GM12891 (cell line): Measurements from ENCODE around the gene VPS16.
A peak's percentile ranks its signal among the peaks of the same experiment; 100 is the strongest.

Source experiments
- DNase-seq: peaks from one replicate; pipeline ENCODE4 v3.0.0; 2011; ENCODE audit warnings: low spot score; ENCODE audit not compliant: insufficient read length
- FAIRE-seq: peaks from 2 replicates; lab custom pipeline; 2011; peaks lifted over from hg19 to GRCh38; lab: Jason Lieb, UNC
- PAX5 ChIP-seq: IDR thresholded peaks from 2 replicates; pipeline ENCODE4 v1.6.1; 2011; ENCODE audit warnings: low read length, moderate library complexity, mild to moderate bottlenecking; ENCODE audit not compliant: insufficient read depth, severe bottlenecking
- POLR2A ChIP-seq: IDR thresholded peaks from 2 replicates; pipeline ENCODE4 v1.6.1; 2011; ENCODE audit warnings: low read depth, low read length, control low read depth
- POLR2AphosphoS5 ChIP-seq: IDR thresholded peaks from 2 replicates; pipeline ENCODE4 v1.6.1; 2011; ENCODE audit warnings: low read depth, low read length, control low read depth
- POU2F2 ChIP-seq: IDR thresholded peaks from 2 replicates; pipeline ENCODE4 v1.6.1; 2011; ENCODE audit warnings: low read depth, mild to moderate bottlenecking, control low read depth, low read length, moderate library complexity
- SPI1 ChIP-seq: IDR thresholded peaks from 2 replicates; pipeline ENCODE4 v1.6.1; 2011; ENCODE audit warnings: low read depth, low read length, control low read depth
- TAF1 ChIP-seq: IDR thresholded peaks from 2 replicates; pipeline ENCODE4 v1.6.1; 2011; ENCODE audit warnings: low read depth, low read length, control low read depth

VPS16 gene

GRCh38 chr20:2840967-2841531, 504 bp downstream of the VPS16 start:
- FAIRE-seq, result no peak
- TF ChIP-seq SPI1 (no peak), PAX5 (no peak), POU2F2 (no peak), POLR2A (no peak), POLR2AphosphoS5 (no peak), TAF1 (no peak)
- DNase-seq, result no peak

DNA sequence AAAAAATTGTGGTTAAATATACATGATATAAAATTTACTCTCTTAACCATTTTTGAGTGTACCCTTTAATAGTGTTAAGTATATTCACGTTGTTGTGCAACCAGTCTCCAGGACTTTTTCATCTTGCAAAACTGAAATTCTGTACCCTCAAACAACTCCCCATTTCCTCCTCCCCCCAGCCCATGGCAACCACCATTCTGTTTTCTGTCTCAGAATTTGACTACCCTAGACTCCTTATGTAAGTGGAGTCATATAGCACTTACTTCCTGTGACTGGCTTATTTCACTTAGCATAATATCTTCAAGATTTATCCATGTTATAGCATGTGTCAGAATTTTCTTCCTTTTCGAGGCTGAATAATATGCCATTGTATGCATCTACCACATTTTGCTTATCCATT, 5.1 kb downstream of the VPS16 start:
- TF ChIP-seq POU2F2 (no peak), PAX5 (no peak), TAF1 (no peak), SPI1 (no peak), POLR2AphosphoS5 (no peak), POLR2A (no peak)
- FAIRE-seq (no peak), DNase-seq (no peak)

DNA sequence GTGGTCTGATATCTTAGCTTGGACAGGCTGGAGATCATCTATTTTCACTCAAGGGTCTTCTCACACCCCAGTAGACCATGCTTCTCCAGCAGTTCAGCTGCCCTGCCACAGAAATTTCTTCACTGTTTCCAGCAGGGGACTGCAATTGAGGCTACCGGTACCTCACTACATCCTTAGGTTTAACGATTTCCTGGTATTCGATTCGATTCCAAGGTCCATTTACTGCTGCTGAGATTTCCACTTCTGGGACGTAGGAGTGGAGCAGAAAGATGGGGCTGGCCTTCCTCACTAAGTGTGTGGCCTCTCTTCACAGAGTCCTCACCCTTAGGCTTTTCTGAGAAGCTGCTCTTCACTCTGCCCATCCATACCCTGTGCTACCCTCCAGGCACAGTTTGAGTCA, 6.2 kb downstream of the VPS16 start:
- no peak for FAIRE-seq
- no peak for DNase-seq
- TF ChIP-seq TAF1, result no peak
- TF ChIP-seq SPI1, result no peak
- TF ChIP-seq POU2F2, result no peak
- no peak for TF ChIP-seq POLR2A
- no peak for TF ChIP-seq PAX5
- no peak for TF ChIP-seq POLR2AphosphoS5

DNA sequence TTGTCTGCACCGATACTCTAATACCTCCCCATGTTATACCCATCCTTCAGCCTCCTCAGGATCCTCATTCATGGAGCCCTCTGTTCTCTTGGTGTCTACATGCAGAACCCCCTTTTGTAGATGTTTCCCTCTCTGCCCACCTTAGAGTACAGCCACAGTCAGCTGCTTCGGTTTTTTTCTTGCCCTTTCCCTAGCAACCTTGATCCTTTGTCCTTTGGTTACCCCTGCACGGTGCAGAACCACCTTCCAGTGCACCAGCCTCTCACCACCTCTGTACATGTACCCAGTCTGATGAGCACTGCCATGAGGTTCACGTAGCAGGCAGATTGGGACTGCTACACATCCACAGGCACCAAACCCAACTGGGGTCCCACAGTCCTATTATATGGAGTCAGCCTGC, 7.3 kb downstream of the VPS16 start:
- no peak for TF ChIP-seq PAX5
- TF ChIP-seq POLR2AphosphoS5, result no peak
- no peak for TF ChIP-seq TAF1
- no peak for TF ChIP-seq POU2F2
- no peak for TF ChIP-seq SPI1
- TF ChIP-seq POLR2A, result no peak
- FAIRE-seq (no peak), DNase-seq (no peak)

GRCh38 chr20:2849529-2849928, 9.0 kb downstream of the VPS16 start:
- FAIRE-seq (peak; percentile 23), DNase-seq (no peak)
- no peak for TF ChIP-seq PAX5
- TF ChIP-seq TAF1, result no peak
- no peak for TF ChIP-seq POU2F2
- no peak for TF ChIP-seq SPI1

- TF ChIP-seq PAX5, result no peak
- TF ChIP-seq POLR2A, result no peak
- no peak for TF ChIP-seq POLR2AphosphoS5
- TF ChIP-seq TAF1, result no peak
- TF ChIP-seq SPI1, result no peak
- TF ChIP-seq POU2F2, result no peak
- DNase-seq (no peak), FAIRE-seq (no peak)
Observed at GRCh38 chr20:2851086-2851485, 10.5 kb downstream of the VPS16 start.

DNA sequence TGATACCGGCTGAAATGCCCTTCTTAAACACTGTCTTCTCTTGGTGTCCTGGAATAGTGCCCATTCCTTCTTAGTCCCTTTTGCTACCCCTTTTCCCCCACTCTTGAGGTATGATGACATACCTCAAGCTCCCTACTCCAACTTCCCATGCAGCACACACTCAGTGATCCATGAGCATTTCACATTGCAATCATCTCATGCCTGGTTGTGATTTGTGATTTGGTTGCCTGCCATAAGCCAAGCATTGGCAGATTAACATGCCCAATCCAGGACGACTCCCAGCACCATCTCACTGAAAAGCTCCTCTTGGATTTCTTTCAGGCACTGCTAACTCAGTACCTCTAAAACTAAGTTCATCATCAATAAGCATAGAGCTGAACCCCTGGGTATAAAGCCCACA, 18.0 kb downstream of the VPS16 start:
- FAIRE-seq, result no peak
- no peak for TF ChIP-seq SPI1
- TF ChIP-seq POLR2A, result no peak
- TF ChIP-seq PAX5, result no peak
- DNase-seq, result no peak

GRCh38 chr20:2859330-2860121, 19.0 kb downstream of the VPS16 start:
- TF ChIP-seq TAF1 (no peak), POLR2A (no peak), POLR2AphosphoS5 (no peak), POU2F2 (no peak), PAX5 (no peak), SPI1 (no peak)
- no peak for FAIRE-seq
- no peak for DNase-seq

GRCh38 chr20:2864626-2865025, 24.1 kb downstream of the VPS16 start:
- FAIRE-seq (no peak), DNase-seq (no peak)
- TF ChIP-seq POU2F2 (no peak), TAF1 (no peak), PAX5 (no peak), SPI1 (no peak), POLR2A (no peak)

DNA sequence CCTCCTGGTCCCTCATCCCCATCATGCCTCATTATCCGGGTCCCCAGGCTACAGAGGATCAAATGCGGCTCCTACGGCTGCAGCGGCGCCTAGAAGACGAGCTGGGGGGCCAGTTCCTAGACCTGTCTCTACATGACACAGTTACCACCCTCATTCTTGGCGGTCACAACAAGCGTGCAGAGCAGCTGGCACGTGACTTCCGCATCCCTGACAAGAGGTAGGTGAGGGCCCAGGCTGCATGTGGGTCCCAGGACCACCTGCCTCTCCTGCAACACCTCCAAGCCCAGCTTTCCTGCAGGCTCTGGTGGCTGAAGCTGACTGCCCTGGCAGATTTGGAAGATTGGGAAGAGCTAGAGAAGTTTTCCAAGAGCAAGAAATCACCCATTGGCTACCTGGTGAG, 24.6 kb downstream of the VPS16 start:
- no peak for FAIRE-seq
- TF ChIP-seq SPI1, result no peak
- no peak for TF ChIP-seq POLR2A
- no peak for TF ChIP-seq TAF1
- no peak for TF ChIP-seq POLR2AphosphoS5
- no peak for TF ChIP-seq PAX5
- no peak for TF ChIP-seq POU2F2
- no peak for DNase-seq
